GM19351 (cell line): Measurements from ENCODE around the gene SORCS2.

ENCODE experiments used
- ATAC-seq: cut with Tn5 transposase; IDR thresholded peaks from one replicate; pipeline ENCODE4 v1.9.1; 2021; ENCODE audit warnings: mild to moderate bottlenecking, moderate library complexity; ENCODE audit not compliant: unreplicated experiment

SORCS2 gene

DNA sequence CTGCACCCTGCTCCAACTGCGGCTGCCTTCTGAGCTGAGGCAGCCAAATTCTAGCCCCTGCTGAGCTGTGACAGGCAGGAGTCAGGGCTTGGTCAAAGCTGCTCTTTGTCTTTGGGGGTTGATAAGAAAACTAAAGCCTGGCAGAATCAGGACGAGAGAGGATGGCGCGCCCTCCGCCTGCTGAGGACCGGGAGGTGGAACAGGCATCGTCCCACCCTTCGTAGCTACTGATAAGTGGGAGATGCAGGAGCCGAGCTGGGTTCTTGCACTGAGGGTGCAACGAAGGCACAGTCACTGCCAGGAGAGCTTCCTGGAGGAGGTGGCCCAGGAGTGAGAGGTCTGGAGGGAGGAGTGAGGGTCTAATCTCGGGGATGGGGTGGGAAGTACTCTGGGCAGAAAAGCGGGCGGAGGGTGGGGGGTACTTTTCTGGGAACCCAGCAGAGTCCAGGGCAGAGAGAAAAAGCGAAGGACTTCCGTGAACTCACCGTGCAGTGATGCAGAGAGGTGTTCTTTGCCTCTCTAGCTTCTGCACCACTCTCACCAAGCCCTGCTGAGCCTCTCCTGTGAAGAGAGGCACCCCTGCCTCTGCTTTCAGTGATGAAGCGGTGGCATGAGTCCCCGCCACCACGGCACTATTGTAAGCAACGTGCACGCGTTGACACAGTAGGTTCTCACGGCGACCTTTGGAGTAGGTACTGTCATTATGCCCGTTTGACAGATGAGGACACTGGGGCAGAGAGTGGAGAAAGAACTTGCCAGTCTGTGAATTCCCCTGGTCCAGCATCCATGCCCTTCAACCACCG, 107.8 kb downstream of the SORCS2 start:
- ATAC-seq, result no peak

DNA sequence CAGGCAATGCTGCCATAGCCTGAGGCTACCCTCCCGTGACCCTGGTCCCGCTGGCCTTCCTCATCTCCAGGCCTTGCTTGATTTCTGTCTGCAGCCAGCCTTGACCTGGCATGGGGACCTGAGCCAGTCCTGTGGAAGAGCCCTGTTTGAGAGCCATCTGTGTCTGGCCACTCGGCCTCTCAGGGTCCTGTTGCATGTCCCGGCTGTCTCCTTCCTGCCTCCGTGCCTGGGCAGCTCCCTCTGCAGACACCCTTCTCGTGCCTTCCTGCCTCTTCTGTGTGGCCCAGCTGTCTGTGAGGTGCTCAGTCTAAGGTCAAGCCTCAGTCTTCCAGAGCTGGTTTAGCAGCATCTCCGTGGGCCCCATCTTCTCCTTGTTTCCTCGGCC, 108.4 kb downstream of the SORCS2 start:
- no peak for ATAC-seq

GRCh38 chr4:7301126-7301785, 108.9 kb downstream of the SORCS2 start:
- no peak for ATAC-seq

GRCh38 chr4:7301846-7302630, 109.7 kb downstream of the SORCS2 start:
- no peak for ATAC-seq

- ATAC-seq, result no peak
Observed at GRCh38 chr4:7302781-7303404, 110.6 kb downstream of the SORCS2 start.

GRCh38 chr4:7303561-7303960, 111.2 kb downstream of the SORCS2 start:
- no peak for ATAC-seq

DNA sequence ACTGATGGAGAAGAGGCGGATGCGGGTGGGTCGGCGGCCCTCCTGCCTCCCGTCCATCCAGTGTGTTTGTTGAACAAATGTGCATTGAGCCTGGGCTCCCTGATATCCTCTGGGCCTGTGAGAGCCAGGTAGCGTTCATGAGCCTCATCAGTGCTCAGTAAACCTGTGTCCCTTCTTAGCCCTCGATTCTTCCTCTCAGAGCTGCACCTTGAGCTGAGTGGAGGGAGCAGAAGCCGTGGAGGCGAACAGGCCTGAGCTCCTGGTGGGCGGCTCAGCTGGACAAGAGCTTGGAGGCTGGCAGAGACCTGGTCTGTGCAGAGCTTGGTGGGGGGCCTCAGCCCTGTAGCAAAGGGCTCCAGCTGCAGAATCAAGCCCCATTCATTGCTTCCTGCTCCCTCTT, 112.1 kb downstream of the SORCS2 start:
- ATAC-seq, result no peak

DNA sequence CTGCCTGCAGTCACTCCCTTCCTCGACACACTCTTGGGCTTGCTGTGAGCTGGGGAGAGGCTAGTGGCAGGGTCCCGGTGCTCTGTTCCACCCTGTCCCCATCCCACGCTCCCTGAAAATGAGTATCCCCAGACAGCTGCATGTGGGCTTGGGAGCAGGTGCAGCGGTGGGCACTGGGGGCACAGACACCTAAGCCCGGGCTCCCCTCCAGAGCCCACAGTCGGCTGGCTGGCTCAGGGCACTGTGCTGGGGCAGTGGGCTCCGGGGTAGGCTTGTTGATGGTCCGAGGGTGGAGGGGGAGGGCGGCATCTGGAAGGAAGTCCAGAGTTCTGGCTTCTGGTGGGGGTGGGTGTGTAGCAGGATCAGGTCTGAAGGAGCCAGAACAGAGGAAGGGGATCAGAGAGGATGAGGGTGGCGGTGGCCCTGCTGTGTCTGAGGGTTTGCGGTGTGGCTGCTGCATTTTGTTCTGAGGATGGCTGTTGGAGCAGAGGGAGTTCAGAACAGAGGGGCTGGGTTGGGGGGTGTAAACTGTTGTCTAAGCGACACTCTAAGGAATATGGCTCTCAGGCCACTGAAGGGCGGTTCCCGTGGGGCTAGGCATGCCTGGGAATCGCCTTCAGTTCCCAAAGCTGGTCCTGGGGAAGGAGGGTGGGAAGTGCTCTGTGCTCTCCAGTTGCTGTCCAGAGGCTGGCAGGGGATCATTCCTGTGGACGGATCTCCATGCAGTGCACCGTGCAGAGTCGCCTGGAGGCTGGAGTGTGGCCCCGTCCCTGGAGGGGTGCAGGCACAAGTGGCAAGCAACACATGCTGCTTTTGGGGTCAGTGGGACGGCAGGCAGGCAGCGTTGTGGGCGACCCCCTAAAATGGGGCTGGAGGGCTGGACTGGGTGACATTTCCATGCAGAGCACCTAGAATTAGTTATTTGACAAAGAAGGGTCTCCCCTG, 114.0 kb downstream of the SORCS2 start:
- ATAC-seq, result no peak

GRCh38 chr4:7306986-7307385, 114.6 kb downstream of the SORCS2 start:
- ATAC-seq, result no peak

DNA sequence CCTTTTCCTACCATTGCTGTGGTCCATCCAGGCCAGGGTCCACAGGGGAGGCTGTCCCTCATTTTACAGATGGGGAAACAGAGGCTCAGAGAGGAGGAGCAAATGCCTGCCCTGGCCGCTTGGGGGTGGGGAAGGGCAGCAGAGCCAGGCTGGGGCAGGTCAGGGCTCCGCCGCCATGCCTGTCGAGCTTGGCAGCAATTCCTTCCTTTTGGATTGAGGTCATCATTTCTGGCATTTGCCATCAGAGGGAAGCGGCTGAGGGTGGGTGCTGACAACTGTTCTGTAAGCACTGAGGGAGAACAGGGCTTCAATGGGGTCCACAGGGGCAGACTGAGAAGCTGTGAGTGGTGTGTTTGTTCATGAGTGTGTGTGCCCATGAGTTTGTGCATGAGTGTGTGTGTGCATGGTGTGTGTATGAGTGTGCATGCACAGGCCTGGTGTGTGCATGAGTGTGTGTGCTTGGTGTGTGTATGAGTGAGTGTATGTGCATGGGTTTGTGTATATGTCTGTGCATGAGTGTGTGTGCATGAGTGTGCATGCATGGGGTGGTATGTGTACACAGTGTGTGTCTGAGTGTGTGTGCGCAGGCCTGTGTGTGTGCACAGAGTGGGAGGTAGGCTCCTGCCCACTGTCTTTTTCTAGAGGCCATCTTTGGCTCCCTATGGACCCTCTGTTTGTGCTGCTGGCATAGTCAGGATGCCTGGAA, 115.2 kb downstream of the SORCS2 start:
- no peak for ATAC-seq

DNA sequence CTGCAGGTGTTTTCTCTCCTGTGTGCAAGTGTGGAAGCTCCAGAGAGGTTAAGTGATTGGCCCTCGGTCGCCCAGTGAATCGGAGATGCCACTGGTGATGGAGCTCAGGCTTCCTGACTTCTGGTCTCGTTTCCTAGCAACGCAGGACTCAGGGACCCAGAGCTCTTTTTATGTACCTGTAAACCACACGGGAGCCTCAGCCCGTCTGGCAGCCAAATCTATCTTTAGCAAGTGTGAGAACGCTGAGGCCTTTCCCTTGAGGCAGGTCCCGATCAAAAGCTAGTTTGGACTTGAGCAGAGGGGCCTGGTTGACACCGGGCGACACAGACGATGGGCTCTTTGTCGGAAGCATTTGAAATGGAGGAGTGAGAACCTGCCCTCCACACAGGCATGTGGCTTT, 116.8 kb downstream of the SORCS2 start:
- ATAC-seq, result no peak

DNA sequence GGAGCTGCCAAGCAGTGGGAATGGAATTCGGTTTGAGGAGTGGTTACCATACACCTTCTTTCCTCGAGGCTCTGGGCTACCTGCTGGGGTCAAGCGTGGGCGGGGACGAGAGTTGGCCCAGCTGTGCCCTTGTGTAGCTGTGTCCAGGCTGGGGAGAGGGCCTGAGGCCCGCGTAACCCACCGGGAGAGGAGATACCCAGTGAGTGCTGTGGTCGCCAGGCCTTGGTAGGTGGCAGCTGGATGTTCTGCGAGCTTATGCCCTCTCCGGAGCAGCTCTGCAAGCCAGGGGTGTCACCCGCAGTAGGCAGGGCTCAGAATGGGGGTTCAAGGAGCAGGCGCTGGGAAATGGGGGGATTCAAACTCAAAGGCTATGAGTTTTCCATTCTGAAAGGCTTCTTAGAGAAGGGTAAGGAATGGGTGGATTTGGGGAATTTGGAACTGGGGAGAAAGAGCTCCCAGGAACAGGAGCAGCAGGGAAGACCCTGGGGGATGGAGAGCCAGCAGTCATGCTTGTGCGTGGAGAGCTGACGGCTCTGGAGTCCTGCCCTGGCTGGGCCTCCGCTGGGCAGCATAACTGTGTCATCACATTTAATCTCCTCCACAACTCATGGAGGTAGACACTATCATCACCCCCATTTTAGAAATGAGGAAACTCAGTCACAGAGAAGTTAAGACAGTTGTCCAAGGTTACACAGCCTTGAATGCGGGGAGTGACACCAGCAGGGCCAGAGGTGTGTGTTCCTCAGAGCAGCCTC, 117.5 kb downstream of the SORCS2 start:
- ATAC-seq, result no peak

DNA sequence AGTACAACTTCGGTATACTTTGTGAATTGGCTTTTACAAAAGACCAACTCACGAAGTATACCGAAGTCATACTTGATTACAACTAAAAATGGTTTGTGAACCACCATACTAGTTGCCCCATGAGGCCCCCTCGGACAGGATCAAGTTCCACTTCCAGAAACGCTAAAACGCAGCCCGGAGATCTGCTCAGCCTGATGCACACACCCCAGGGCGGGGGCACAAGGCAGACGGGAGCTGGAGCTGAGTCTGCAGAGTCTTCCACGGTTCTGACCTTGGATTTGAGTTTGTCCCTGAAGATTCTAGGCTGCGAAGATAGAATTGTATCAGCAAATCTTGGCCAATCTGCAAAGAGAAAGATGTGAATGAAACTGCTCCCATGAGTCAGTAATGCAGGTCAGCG, 118.1 kb downstream of the SORCS2 start:
- no peak for ATAC-seq

DNA sequence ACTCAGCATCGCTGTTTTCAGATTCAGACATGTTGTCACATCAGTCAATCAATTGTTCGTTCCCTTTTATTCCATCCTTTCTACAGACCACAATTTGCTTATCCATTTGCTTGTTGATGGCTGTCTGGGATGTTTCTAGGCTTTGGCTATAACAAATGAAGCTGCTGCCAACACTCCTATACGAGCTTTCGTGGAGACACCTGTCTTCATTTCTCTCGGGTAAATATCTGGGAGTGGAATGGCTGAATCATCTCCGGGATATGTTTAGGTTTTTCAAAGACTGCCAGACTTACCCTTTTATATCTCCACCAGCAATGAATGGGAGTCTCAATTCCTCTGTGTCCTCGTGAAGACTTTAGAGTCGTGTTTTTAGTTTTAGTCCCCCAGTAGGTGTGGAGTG, 118.9 kb downstream of the SORCS2 start:
- no peak for ATAC-seq

- no peak for ATAC-seq
Observed at GRCh38 chr4:7312691-7313090, 120.4 kb downstream of the SORCS2 start.

DNA sequence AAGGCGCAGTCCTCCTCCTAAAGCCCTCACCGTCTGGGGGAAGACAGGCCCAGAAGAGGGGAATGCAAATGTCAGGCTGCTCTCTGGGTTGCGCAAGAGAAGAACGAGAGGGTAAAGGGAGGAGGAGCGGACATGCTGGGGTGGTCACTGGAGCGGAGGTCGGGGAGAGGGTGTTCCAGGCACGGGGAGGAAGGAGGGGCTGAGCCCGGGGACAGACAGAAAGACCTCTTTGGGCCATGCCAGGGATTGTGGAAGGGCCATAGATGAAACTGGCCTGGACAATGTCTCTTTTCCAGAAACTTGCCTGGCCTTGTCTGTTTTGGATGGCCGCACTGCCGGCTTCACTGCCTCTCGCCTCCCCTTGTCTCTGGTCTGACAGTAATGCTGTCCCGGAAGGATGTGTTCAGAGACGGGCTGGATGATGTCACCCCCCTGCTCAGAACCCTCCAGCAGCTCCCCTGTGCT, 121.0 kb downstream of the SORCS2 start:
- no peak for ATAC-seq

GRCh38 chr4:7313991-7314390, 121.7 kb downstream of the SORCS2 start:
- no peak for ATAC-seq

DNA sequence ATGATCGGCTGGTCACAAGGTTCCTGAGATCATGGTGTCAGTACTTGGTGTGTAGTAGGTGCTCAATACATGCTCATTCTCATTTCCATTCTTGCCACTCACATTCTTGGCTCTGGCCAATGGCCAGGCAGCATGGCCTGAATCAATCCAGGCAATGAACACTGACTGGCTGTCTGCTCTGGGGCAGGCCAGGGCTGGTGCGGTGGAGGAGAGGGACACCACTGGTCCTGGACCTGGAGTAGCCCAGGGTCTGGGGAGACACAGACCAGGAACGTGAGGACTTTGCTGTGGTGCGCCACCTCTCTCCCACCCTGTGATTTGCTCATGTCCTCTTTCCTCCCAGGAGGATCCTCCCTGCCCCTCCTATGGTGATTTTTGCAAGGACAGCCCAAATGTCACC, 122.9 kb downstream of the SORCS2 start:
- ATAC-seq, result no peak

DNA sequence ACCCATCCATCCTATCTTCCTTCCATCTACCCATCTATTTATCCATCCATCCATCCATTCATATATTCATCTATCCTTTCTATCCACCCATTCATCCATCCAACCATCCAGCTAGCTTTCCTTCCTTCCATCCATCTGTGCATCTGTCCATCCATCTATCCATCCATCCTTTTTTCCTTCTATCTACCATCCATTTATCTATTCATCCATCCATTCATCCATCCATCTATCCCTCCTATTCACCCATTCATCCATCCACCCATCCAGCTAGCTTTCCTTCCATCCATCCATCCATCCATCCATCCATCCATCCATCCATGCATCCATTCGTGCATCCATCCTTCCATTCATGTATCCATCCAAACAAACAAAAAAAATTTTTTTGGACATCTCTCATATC, 123.6 kb downstream of the SORCS2 start:
- no peak for ATAC-seq
